Measurements from ENCODE around the gene GAB2. TPM values are rescaled to one million over a fixed set of nuclear protein-coding genes. Genes with fewer than 3 reads are reported as not detected.

GAB2 gene
- total and polyA plus RNA-seq, 2 of the 4 experiments (the other 2 are of a cell fraction), result 3.3 to 5.9 TPM

- POLR2A ChIA-PET (ENCODE audit: unreplicated experiment), result no interaction called here
Observed at GRCh38 chr11:78345450-78345849, 72.2 kb downstream of the GAB2 start.

More at GRCh38 chr11:78345450-78345849, 72.2 kb downstream of the GAB2 start:
- no peak overlapping the region for H4K8ac ChIP-seq (ENCODE audit: low read depth in 2 of 2, low read length in 2 of 2)
- TF ChIP-seq RFX5 (IDR thresholded peaks at IDR 0.05; ENCODE audit: low read depth, low read length) (no peak), CHD1 (IDR thresholded peaks at IDR 0.05; ENCODE audit: low read depth, low read length) (no peak), BHLHE40 (IDR thresholded peaks at IDR 0.05; ENCODE audit: low read depth, low read length) (no peak), NFE2L2 (IDR thresholded peaks at IDR 0.05; ENCODE audit: low read depth, low read length) (no peak), RAD21 (IDR thresholded peaks at IDR 0.05; ENCODE audit: low read length) (no peak), POLR2A (IDR thresholded peaks at IDR 0.05; ENCODE audit: low read depth, low read length) (no peak), MAZ (IDR thresholded peaks at IDR 0.05; ENCODE audit: borderline replicate concordance, low read depth, low read length) (no peak), USF2 (IDR thresholded peaks at IDR 0.05; ENCODE audit: low read depth, low read length) (no peak), ELK1 (IDR thresholded peaks at IDR 0.05; ENCODE audit: borderline replicate concordance, low read depth, low read length) (no peak), RCOR1 (IDR thresholded peaks at IDR 0.05; ENCODE audit: insufficient replicate concordance, low read length) (no peak), MXI1 (IDR thresholded peaks at IDR 0.05; ENCODE audit: borderline replicate concordance, low read depth, low read length) (no peak), SMC3 (IDR thresholded peaks at IDR 0.05; ENCODE audit: low read depth, low read length) (no peak), CEBPB (IDR thresholded peaks at IDR 0.05; ENCODE audit: low read depth, low read length) (no peak), CTCF (conservative IDR thresholded peaks at IDR 0.05; ENCODE audit: low read depth, low read length) (no peak), MAFK (IDR thresholded peaks at IDR 0.05; ENCODE audit: low read depth, low read length) (no peak)
- H3K9me3 ChIP-seq (ENCODE audit: control insufficient read depth, insufficient read depth, low read length), result no peaks in the 10 kb centered on the region
- no peak overlapping the region for H2BK20ac ChIP-seq (ENCODE audit: low read depth, low read length)
- ATAC-seq (ENCODE audit: low read depth) (no peak), DNase-seq (no peak)
- BruUV-seq (replicated peaks), result no TSS peak
- H3K56ac ChIP-seq (ENCODE audit: extremely low read depth, insufficient read depth, low read length), result no peak overlapping the region
- H3K4ac ChIP-seq (ENCODE audit: low read depth, low read length), result no peak overlapping the region
- H2BK120ac ChIP-seq (ENCODE audit: low read depth, low read length), result no peak overlapping the region
- 93% methylated on average over 3 of the region's 3 CpGs; no CpG with 5 or more reads in 1 of the 2 experiments for WGBS, 2 experiments (ENCODE audit: extremely low coverage in 2 of 2, insufficient read length in 1 of 2)
- intact Hi-C loops (cut with micrococcal nuclease), result no loop called here
- H3K18ac ChIP-seq (ENCODE audit: low read depth, low read length), result no peak overlapping the region
- no peak overlapping the region for H2BK15ac ChIP-seq (ENCODE audit: low read depth, low read length)
- no peaks in the 10 kb centered on the region for H3K27me3 ChIP-seq (ENCODE audit: control insufficient read depth, insufficient read depth, low read length)
- H4K20me1 ChIP-seq (ENCODE audit: insufficient read depth, low read length), result no peaks in the 10 kb centered on the region; the same call in 1 of the 2 replicates
- no peak overlapping the region for H3K9ac ChIP-seq (ENCODE audit: low read depth, low read length)
- H4K5ac ChIP-seq (ENCODE audit: low read depth, low read length), result no peak overlapping the region
- CTCF ChIA-PET, result no interaction called here
- no peaks in the 10 kb centered on the region for H3K36me3 ChIP-seq (ENCODE audit: control insufficient read depth, insufficient read depth, low read length)
- no peak overlapping the region for H2AK9ac ChIP-seq (replicated peaks; ENCODE audit: low read depth, low read length, poor library complexity)
- dilution Hi-C loops (cut with HindIII; ENCODE audit: low sequenced_read_pairs, unreplicated experiment), result no loop called here
- H3K4me3 ChIP-seq (ENCODE audit: insufficient read depth, low read depth, low read length), result no peak overlapping the region
- H3K4me1 ChIP-seq (ENCODE audit: control insufficient read depth, insufficient read depth, low read length), result peaks cover 6% of the 10 kb centered on the region
- in situ Hi-C loops (cut with MboI; ENCODE audit: low sequenced_read_pairs), result no loop called here
- peaks cover 19 to 28% of the 10 kb centered on the region in 2 experiments for H3K79me1 ChIP-seq (ENCODE audit: low read depth in 1 of 2, low read length in 2 of 2)
- H3K23ac ChIP-seq (ENCODE audit: low read depth, low read length), result no peak overlapping the region
- no peaks in the 10 kb centered on the region for H3K9me1 ChIP-seq (ENCODE audit: insufficient read depth, low read length)
- no peak overlapping the region for H2AK5ac ChIP-seq (ENCODE audit: low read depth, low read length)
- H3K14ac ChIP-seq (replicated peaks; ENCODE audit: low read depth, low read length), result no peak overlapping the region
- H2AFZ ChIP-seq (replicated peaks; ENCODE audit: low read length, poor library complexity), result no peak overlapping the region
- no peak overlapping the region for H4K91ac ChIP-seq (ENCODE audit: insufficient read depth, low read depth, low read length)
- no peak overlapping the region for H3K4me2 ChIP-seq (ENCODE audit: low read depth, low read length)
- H2BK5ac ChIP-seq (ENCODE audit: low read depth, low read length, poor library complexity, severe bottlenecking), result no peak overlapping the region
- H3K27ac ChIP-seq (ENCODE audit: insufficient read depth, low read length), result no peak overlapping the region

Data from IMR-90 (cell line).